SK-N-MC (cell line): ENCODE measurements around the gene TMEM167A.

ENCODE experiments used
- DNase-seq: peaks from one replicate; pipeline ENCODE4 v3.0.0-alpha.2; 2011; ENCODE audit warnings: low read depth, low spot score
- H3K27ac ChIP-seq: fragments of 200-600 bp; sonication (generic); 2 replicates; pipeline ENCODE4 v1.5.1; 2016; ENCODE audit warnings: mixed run types
- H3K36me3 ChIP-seq: fragments of 200-600 bp; sonication (generic); 2 replicates; pipeline ENCODE4 v1.6.1; 2017; ENCODE audit warnings: antibody characterized with exemption, low read length, mixed read lengths; ENCODE audit not compliant: insufficient read depth
- H3K4me3 ChIP-seq: fragments of 200-600 bp; sonication (generic); 2 replicates; pipeline ENCODE4 v1.5.1; 2016
- H3K9ac ChIP-seq: fragments of 200-600 bp; sonication (generic); 2 replicates; pipeline ENCODE4 v1.8.0; 2017; ENCODE audit warnings: mixed run types, mixed read lengths; ENCODE audit not compliant: insufficient read length
- H3K9me3 ChIP-seq: fragments of 200-600 bp; sonication (generic); 2 replicates; pipeline ENCODE4 v1.6.1; 2017; ENCODE audit warnings: low read depth, mild to moderate bottlenecking, antibody characterized with exemption, low read length, moderate library complexity, mixed read lengths
- EZH2 ChIP-seq: fragments of 200-600 bp; sonication (generic); IDR thresholded peaks from one replicate; pipeline ENCODE4 v1.6.1; 2017; ENCODE audit warnings: antibody characterized with exemption
- FOXP2 ChIP-seq: optimal IDR thresholded peaks from 2 replicates; pipeline ENCODE3; 2011; ENCODE audit warnings: mild to moderate bottlenecking, moderate library complexity; ENCODE audit not compliant: insufficient read depth; ENCODE audit errors: extremely low read length, control extremely low read depth
- POLR2AphosphoS5 ChIP-seq: IDR thresholded peaks from 2 replicates; pipeline ENCODE4 v1.6.1; 2012; ENCODE audit warnings: mild to moderate bottlenecking, low read depth, low read length, borderline replicate concordance

TMEM167A gene

GRCh38 chr5:83076742-83077661 is at the start of gene TMEM167A, which contains the start of gene XRCC4:
TMEM167A (minus strand) TSS chr5:83077394; CDS start chr5:83077323, 71 bp downstream.
XRCC4 (plus strand) TSS chr5:83077547; CDS start chr5:83104920, 27,373 bp downstream.
- Histone ChIP-seq H3K4me3 (peak within 1 kb of the TSS; percentile 88), H3K36me3 (peaks cover 9% of the 10 kb centered on the region), H3K9me3 (no peaks in the 10 kb centered on the region), H3K27ac (peak within 1 kb of the TSS; percentile 60; the same call in 1 of the 2 replicates), H3K9ac (peak within 1 kb of the TSS; percentile 91)
- TF ChIP-seq FOXP2, result no peak
- peak; percentile 82 for TF ChIP-seq POLR2AphosphoS5
- peak; percentile 86 for DNase-seq

GRCh38 chr5:83126501-83126900 is 49.3 kb upstream of the TMEM167A start:
- Histone ChIP-seq H3K9ac (no peak overlapping the region), H3K9me3 (no peaks in the 10 kb centered on the region), H3K4me3 (no peak overlapping the region), H3K36me3 (0 out of 2 replicates have a peak, but pooled peaks cover 5% of the 10 kb centered on the region), H3K27ac (no peak overlapping the region)
- TF ChIP-seq EZH2 (no peak), POLR2AphosphoS5 (no peak)
- DNase-seq, result no peak

GRCh38 chr5:83125560-83125959 is 48.4 kb upstream of the TMEM167A start:
- Histone ChIP-seq H3K27ac (no peak overlapping the region), H3K36me3 (0 out of 2 replicates have a peak, but pooled peaks cover 5% of the 10 kb centered on the region), H3K9ac (no peak overlapping the region), H3K9me3 (no peaks in the 10 kb centered on the region), H3K4me3 (no peak overlapping the region)
- TF ChIP-seq FOXP2 (no peak), EZH2 (no peak), POLR2AphosphoS5 (no peak)
- no peak for DNase-seq

- no peak for DNase-seq
- TF ChIP-seq POLR2AphosphoS5 (no peak), FOXP2 (no peak), EZH2 (no peak)
- H3K27ac ChIP-seq, result no peak overlapping the region
- 0 out of 2 replicates have a peak, but pooled peaks cover 5% of the 10 kb centered on the region for H3K36me3 ChIP-seq
- no peak overlapping the region for H3K4me3 ChIP-seq
- no peaks in the 10 kb centered on the region for H3K9me3 ChIP-seq
- H3K9ac ChIP-seq, result no peak overlapping the region
These were observed 47.4 kb upstream of the TMEM167A start for GRCh38 chr5:83124593-83124992.

GRCh38 chr5:83118976-83119375 is 41.8 kb upstream of the TMEM167A start:
- no peak overlapping the region; the same call in 1 of the 2 replicates for H3K27ac ChIP-seq
- no peak for DNase-seq
- H3K9ac ChIP-seq, result no peak overlapping the region
- TF ChIP-seq FOXP2 (no peak), POLR2AphosphoS5 (no peak), EZH2 (no peak)
- H3K36me3 ChIP-seq, result peaks cover 4% of the 10 kb centered on the region; the same call in 1 of the 2 replicates
- H3K9me3 ChIP-seq, result no peaks in the 10 kb centered on the region
- no peak overlapping the region for H3K4me3 ChIP-seq

- DNase-seq, result no peak
- no peak overlapping the region for H3K9ac ChIP-seq
- TF ChIP-seq POLR2AphosphoS5 (no peak), FOXP2 (no peak), EZH2 (no peak)
- no peak overlapping the region for H3K27ac ChIP-seq
- H3K4me3 ChIP-seq, result no peak overlapping the region
- no peaks in the 10 kb centered on the region for H3K9me3 ChIP-seq
- no peaks in the 10 kb centered on the region; the same call in 1 of the 2 replicates for H3K36me3 ChIP-seq
These were observed 41.3 kb upstream of the TMEM167A start for GRCh38 chr5:83118471-83118870.

- Histone ChIP-seq H3K9me3 (peaks cover 5% of the 10 kb centered on the region; the same call in 1 of the 2 replicates), H3K9ac (no peak overlapping the region), H3K4me3 (no peak overlapping the region), H3K36me3 (peaks cover 11% of the 10 kb centered on the region), H3K27ac (0 out of 2 replicates have a peak overlapping the region, but pooled peaks have one; percentile 34)
- no peak for DNase-seq
- TF ChIP-seq FOXP2 (no peak), POLR2AphosphoS5 (no peak), EZH2 (no peak)
These were observed 38.6 kb upstream of the TMEM167A start for GRCh38 chr5:83115816-83116215.

GRCh38 chr5:83109380-83109779 is 32.2 kb upstream of the TMEM167A start:
- TF ChIP-seq POLR2AphosphoS5 (no peak), FOXP2 (no peak), EZH2 (no peak)
- peaks cover 11% of the 10 kb centered on the region for H3K36me3 ChIP-seq
- peaks cover 5% of the 10 kb centered on the region; the same call in 1 of the 2 replicates for H3K9me3 ChIP-seq
- DNase-seq, result no peak
- H3K9ac ChIP-seq, result no peak overlapping the region
- H3K4me3 ChIP-seq, result no peak overlapping the region
- H3K27ac ChIP-seq, result peak overlapping the region; percentile 52
